Measurements from ENCODE around the gene PACRG. TPM values are rescaled to one million over a fixed set of nuclear protein-coding genes. Genes with fewer than 3 reads are reported as not detected.

Gene PACRG
- total and polyA plus RNA-seq, 2 donors from 2014 or later = 7.4 to 20.0 TPM

DNA sequence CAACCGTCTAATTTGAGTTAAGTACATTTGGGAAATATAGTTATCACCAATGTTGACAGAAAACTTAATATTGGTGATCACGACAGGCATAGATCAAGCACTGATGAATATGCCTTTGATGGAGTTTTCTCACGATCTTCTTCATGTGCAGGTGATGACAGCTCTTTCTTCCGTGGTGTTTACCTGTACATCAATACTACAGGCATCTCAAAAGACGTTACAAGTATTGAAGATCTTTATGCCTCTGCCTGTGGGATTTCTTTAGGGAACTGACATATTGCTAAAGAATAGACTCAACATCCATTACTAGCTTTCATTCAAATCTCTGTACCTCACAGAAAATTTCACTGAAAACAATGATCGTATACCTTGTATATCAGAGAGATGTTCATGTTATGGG is 178.7 kb downstream of the PACRG start:
- DNase-seq (no peak), FAIRE-seq (no peak)
- H3K9me3 ChIP-seq (ENCODE audit: control insufficient read depth in 2 of 3, insufficient read depth in 1 of 3, low read length in 3 of 3) = no peaks in the 10 kb centered on the region
- H3K27me3 ChIP-seq (ENCODE audit: control insufficient read depth, insufficient read depth, low read length) = no peaks in the 10 kb centered on the region
- no peak overlapping the region for H3K27ac ChIP-seq (ENCODE audit: low read depth in 2 of 2, low read length in 2 of 2)
- no peak overlapping the region for H3K9ac ChIP-seq (ENCODE audit: low read length in 3 of 3)
- intact Hi-C loops (cut with DNase I) = no loop called here
- no peak overlapping the region for H3K4me3 ChIP-seq (ENCODE audit: low read length in 3 of 3)
- H3K36me3 ChIP-seq (ENCODE audit: control insufficient read depth in 2 of 3, insufficient read depth in 3 of 3, low read length in 3 of 3) = no peaks in the 10 kb centered on the region
- H3K4me1 ChIP-seq (ENCODE audit: control insufficient read depth in 2 of 3, insufficient read depth in 2 of 3, low read depth in 1 of 3, low read length in 3 of 3) = no peaks in the 10 kb centered on the region
- TF ChIP-seq, protein P1, sequence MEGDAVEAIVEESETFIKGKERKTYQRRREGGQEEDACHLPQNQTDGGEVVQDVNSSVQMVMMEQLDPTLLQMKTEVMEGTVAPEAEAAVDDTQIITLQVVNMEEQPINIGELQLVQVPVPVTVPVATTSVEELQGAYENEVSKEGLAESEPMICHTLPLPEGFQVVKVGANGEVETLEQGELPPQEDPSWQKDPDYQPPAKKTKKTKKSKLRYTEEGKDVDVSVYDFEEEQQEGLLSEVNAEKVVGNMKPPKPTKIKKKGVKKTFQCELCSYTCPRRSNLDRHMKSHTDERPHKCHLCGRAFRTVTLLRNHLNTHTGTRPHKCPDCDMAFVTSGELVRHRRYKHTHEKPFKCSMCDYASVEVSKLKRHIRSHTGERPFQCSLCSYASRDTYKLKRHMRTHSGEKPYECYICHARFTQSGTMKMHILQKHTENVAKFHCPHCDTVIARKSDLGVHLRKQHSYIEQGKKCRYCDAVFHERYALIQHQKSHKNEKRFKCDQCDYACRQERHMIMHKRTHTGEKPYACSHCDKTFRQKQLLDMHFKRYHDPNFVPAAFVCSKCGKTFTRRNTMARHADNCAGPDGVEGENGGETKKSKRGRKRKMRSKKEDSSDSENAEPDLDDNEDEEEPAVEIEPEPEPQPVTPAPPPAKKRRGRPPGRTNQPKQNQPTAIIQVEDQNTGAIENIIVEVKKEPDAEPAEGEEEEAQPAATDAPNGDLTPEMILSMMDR (IDR thresholded peaks at IDR 0.05; ENCODE audit: borderline replicate concordance, extremely low read depth, insufficient read depth) = no peak

DNA sequence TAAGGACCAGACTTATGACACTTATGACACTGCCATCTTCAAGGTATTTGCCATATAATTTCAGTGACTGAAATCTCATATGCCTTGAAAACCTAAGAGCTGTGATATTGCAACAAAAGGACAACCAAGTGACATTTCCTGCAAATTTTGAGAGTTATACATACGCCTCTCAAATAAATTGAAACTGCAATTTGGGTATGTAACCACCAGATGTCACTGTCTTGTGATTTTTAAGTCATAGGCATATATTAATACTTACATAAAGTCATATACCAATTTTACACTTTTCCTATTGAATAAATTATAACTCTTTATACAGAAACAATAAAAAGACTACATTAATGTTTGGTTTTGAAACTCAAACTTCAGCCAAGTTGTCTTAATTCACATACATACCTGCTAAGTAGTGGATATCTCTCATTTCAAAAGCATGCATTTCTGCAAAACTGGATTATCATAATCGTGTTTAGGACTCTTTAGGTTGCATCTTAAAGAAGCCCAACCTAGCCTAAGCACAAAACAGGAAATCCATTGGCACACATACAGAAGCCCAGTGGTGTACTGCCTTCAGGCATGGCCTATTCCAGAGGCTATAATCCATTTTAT is 180.2 kb downstream of the PACRG start:
- FAIRE-seq (peak; percentile 25), DNase-seq (peak in 1 of 5 donors; percentile 4)
- Histone ChIP-seq H3K27ac (ENCODE audit: low read depth in 2 of 2, low read length in 2 of 2) (no peak overlapping the region), H3K27me3 (ENCODE audit: control insufficient read depth, insufficient read depth, low read length) (no peaks in the 10 kb centered on the region), H3K9me3 (ENCODE audit: control insufficient read depth in 2 of 3, insufficient read depth in 1 of 3, low read length in 3 of 3) (no peaks in the 10 kb centered on the region), H3K36me3 (ENCODE audit: control insufficient read depth in 2 of 3, insufficient read depth in 3 of 3, low read length in 3 of 3) (no peaks in the 10 kb centered on the region), H3K9ac (ENCODE audit: low read length in 3 of 3) (no peak overlapping the region), H3K4me3 (ENCODE audit: low read length in 3 of 3) (no peak overlapping the region), H3K4me1 (ENCODE audit: control insufficient read depth in 2 of 3, insufficient read depth in 2 of 3, low read depth in 1 of 3, low read length in 3 of 3) (no peaks in the 10 kb centered on the region)
- intact Hi-C loops (cut with DNase I) = no loop called here
- TF ChIP-seq, protein P1 (IDR thresholded peaks at IDR 0.05; ENCODE audit: borderline replicate concordance, extremely low read depth, insufficient read depth) = peak; percentile 28

DNA sequence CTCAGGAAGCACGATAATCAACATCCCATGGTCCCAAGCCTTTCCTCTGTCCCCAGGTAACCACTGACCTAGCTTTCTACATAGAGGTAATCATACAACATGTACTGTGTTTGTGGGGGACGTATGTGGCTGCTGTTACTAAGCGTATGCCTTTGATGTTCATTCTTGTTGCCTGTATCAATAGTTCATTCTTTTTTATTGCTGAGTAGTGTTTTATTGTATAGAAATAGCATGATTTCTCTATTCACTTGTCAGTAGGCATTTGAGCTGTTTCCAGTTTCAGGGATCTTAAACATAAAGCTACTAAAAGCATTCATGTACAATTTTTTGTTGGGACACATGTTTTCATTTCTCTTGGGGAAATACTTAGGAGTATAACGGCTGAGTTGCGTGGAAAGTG is 185.4 kb downstream of the PACRG start:
- DNase-seq (no peak), FAIRE-seq (no peak)
- H3K27me3 ChIP-seq (ENCODE audit: control insufficient read depth, insufficient read depth, low read length) = no peaks in the 10 kb centered on the region
- no peaks in the 10 kb centered on the region for H3K9me3 ChIP-seq (ENCODE audit: control insufficient read depth in 2 of 3, insufficient read depth in 1 of 3, low read length in 3 of 3)
- H3K4me1 ChIP-seq (ENCODE audit: control insufficient read depth in 2 of 3, insufficient read depth in 2 of 3, low read depth in 1 of 3, low read length in 3 of 3) = no peaks in the 10 kb centered on the region
- H3K4me3 ChIP-seq (ENCODE audit: low read length in 3 of 3) = no peak overlapping the region
- no peak overlapping the region for H3K27ac ChIP-seq (ENCODE audit: low read depth in 2 of 2, low read length in 2 of 2)
- H3K36me3 ChIP-seq (ENCODE audit: control insufficient read depth in 2 of 3, insufficient read depth in 3 of 3, low read length in 3 of 3) = no peaks in the 10 kb centered on the region
- no peak overlapping the region for H3K9ac ChIP-seq (ENCODE audit: low read length in 3 of 3)
- TF ChIP-seq, protein P1 (IDR thresholded peaks at IDR 0.05; ENCODE audit: borderline replicate concordance, extremely low read depth, insufficient read depth) = no peak
- intact Hi-C loops (cut with DNase I) = no loop called here

DNA sequence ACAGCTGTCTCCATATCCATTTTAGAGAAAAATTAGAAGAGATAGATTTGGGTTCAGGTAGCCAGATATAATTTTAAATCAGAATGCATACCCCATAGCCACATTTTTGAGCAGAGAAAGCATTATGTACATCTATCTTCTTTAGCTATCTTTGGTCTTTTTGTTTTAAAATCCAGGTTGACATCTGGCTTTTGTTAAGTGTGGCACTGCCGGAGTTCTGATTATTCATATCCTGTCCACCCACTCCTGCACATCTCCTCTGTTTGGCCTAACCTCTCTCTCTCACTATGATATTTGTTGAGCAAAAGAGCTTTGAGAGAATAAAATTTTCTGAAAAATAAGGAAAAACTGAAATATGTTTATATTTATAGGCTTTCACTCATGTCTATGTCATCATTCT is 189.7 kb downstream of the PACRG start:
- Histone ChIP-seq H3K27ac (ENCODE audit: low read depth in 2 of 2, low read length in 2 of 2) (no peak overlapping the region), H3K4me1 (ENCODE audit: control insufficient read depth in 2 of 3, insufficient read depth in 2 of 3, low read depth in 1 of 3, low read length in 3 of 3) (no peaks in the 10 kb centered on the region), H3K27me3 (ENCODE audit: control insufficient read depth, insufficient read depth, low read length) (no peaks in the 10 kb centered on the region), H3K9ac (ENCODE audit: low read length in 3 of 3) (no peak overlapping the region), H3K36me3 (ENCODE audit: control insufficient read depth in 2 of 3, insufficient read depth in 3 of 3, low read length in 3 of 3) (no peaks in the 10 kb centered on the region), H3K9me3 (ENCODE audit: control insufficient read depth in 2 of 3, insufficient read depth in 1 of 3, low read length in 3 of 3) (no peaks in the 10 kb centered on the region), H3K4me3 (ENCODE audit: low read length in 3 of 3) (no peak overlapping the region)
- FAIRE-seq (no peak), DNase-seq (no peak)
- TF ChIP-seq, protein P1 (IDR thresholded peaks at IDR 0.05; ENCODE audit: borderline replicate concordance, extremely low read depth, insufficient read depth) = no peak
- intact Hi-C loops (cut with DNase I) = no loop called here

All from kidney (tissue), 14 donors.